Ovary (tissue), 9 donors: ENCODE results near the gene CRAT. TPM values are rescaled to one million over a fixed set of nuclear protein-coding genes. Genes with fewer than 3 reads are reported as not detected.
"Not testable (repeated sequence)": the region's sequence is repeated elsewhere in the genome, so short reads cannot be mapped to it uniquely, and the experiment has no call there.

Source experiments
- DNase-seq, 5 donors: peaks; one replicate each; pipeline ENCODE4 v3.0.0-alpha.2; 2019 to 2020
- H3K27ac ChIP-seq, 2 donors: fragments of 200-600 bp; one replicate each; pipeline versions ENCODE4 v1.5.1 to v1.8.0; 2019 to 2022
- H3K27me3 ChIP-seq: fragments of 200-600 bp; one replicate; pipeline ENCODE4 v1.8.0; 2022
- H3K36me3 ChIP-seq: fragments of 200-600 bp; sonication (generic); one replicate; pipeline ENCODE4 v1.5.1; 2019
- H3K4me1 ChIP-seq: one replicate; pipeline ENCODE4 v1.8.1; 2013; ENCODE audit warnings: mild to moderate bottlenecking, moderate library complexity; ENCODE audit not compliant: insufficient read depth
- H3K4me3 ChIP-seq: fragments of 200-600 bp; sonication (generic); one replicate; pipeline ENCODE4 v1.5.1; 2017
- H3K9me3 ChIP-seq, 2 donors: fragments of 200-600 bp in 1 of 2; sonication (generic) in 1 of 2; one replicate each; pipeline versions ENCODE4 v1.5.1 to v1.8.1; 2013 to 2019; ENCODE audit warnings: mild to moderate bottlenecking in 1 of 2, moderate library complexity in 1 of 2
- EP300 ChIP-seq: sonication (generic); formaldehyde crosslinking; IDR thresholded peaks from one replicate; pipeline ENCODE4 v1.6.1; 2017; ENCODE audit warnings: antibody characterized with exemption
- POLR2A ChIP-seq: fragments of 450-650 bp; IDR thresholded peaks from one replicate; pipeline ENCODE4 v1.6.1; 2017; ENCODE audit warnings: antibody characterized with exemption, mild to moderate bottlenecking, moderate library complexity
- WGBS, 3 donors: extraction: QIAGEN DNeasy Blood & Tissue Kit in 1 of 3; methylation state at CpG; one replicate each; pipeline versions ENCODE4 v1.1.5 to v1.1.7; 2013 to 2017; 5-methylcytosine and 5-hydroxymethylcytosine counted together
- intact Hi-C, 4 donors: fragments of 100-400 bp; cut with DNase I; formaldehyde crosslinking; loops; one replicate each; pipeline versions ENCODE4 v1.11.0 to v1.15.1; 2022 to 2023
- polyA plus RNA-seq, 2 donors: library from polyadenylated mRNA; stranded (reverse); fragments of 200-250 nt in 1 of 2; fragments of 350-450 nt in 1 of 2; fragmentation: Illumina TruSeq in 1 of 2; extraction: RNeasy Lipid Tissue Mini Kit (QIAGEN cat#74804) in 1 of 2; gene quantifications; one replicate each; pipeline ENCODE4 v1.2.3, GENCODE V29; 2013 to 2014
- total RNA-seq, 7 donors: library from RNA; depleted of rRNA in 2 of 7; stranded (reverse); fragments of >200 nt in 2 of 7; fragmentation: NEBNext Ultra II Directional in 3 of 7; extraction: Animal tissue kit (Norgen Biotek cat#: 25700) in 3 of 7; gene quantifications; one replicate each; pipeline versions ENCODE4 v1.1.0 to v1.2.4, GENCODE V29; 2016 to 2023
- TF ChIP-seq, protein P1 (sequence below), 3 donors: fragments of 450-650 bp in 2 of 3; fragments of 200-600 bp in 1 of 3; IDR thresholded peaks; one replicate each; pipeline versions ENCODE4 v1.5.1 to v1.8.0; 2016 to 2022; ENCODE audit warnings: antibody characterized with exemption in 3 of 3, mild to moderate bottlenecking in 1 of 3
- donor health status: DM: no; HTN: no; CAD: no; lungs with moderate emphysema.
- donor health status: DM: no; HTN: no; CAD: no.
- donor health status: Bipolar disorder and iron deficiency.
- donor health status: DM: yes; HTN: yes; CAD: no.
- donor health status: DM: no; HTN: no; CAD: no.
- donor health status: DM: yes; HTN: yes; CAD: no.

CRAT gene
- total and polyA plus RNA-seq, 9 donors, result 23.0 to 42.7 (median 37.1) TPM

DNA sequence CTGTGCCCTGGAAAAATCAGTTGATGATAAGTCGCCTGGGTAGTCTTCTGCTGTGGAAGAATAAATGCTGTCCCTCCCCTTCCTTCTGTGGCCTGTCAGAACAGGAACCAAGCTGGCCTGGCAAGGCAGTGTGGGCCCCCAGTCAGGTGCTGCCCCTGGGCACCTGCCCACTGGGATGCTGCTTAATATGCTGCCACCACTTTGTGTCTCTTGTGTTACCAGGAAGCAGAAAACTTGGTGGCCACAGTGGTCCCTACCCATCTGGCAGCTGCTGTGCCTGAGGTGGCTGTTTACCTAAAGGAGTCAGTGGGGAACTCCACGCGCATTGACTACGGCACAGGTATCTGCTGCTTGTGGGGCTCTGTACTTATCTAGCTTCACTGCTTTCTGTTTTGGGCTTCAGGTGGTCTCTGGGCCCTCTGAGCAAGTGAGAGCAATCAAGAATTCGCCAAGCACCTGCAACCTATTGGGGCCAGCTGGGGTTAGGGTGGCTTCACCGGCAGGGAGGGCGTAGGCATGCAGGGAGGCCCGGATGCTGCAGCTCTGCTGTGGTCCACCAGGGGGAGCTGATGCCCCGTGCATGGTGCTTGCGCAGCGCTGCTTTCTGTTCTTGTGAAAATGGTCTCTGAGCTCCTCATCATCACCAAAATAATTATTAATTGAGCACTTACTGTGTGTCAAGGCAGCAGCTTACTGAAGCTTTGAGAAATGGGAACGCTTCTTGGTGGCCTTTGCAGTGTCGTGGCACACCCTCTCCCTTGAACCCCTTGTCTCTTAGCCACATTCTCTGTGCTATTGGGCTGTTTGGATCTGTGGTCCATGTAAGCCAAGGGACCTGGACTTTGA lies 20.9 kb upstream of the CRAT start:
- TF ChIP-seq POLR2A, result no peak
- TF ChIP-seq, protein P1, sequence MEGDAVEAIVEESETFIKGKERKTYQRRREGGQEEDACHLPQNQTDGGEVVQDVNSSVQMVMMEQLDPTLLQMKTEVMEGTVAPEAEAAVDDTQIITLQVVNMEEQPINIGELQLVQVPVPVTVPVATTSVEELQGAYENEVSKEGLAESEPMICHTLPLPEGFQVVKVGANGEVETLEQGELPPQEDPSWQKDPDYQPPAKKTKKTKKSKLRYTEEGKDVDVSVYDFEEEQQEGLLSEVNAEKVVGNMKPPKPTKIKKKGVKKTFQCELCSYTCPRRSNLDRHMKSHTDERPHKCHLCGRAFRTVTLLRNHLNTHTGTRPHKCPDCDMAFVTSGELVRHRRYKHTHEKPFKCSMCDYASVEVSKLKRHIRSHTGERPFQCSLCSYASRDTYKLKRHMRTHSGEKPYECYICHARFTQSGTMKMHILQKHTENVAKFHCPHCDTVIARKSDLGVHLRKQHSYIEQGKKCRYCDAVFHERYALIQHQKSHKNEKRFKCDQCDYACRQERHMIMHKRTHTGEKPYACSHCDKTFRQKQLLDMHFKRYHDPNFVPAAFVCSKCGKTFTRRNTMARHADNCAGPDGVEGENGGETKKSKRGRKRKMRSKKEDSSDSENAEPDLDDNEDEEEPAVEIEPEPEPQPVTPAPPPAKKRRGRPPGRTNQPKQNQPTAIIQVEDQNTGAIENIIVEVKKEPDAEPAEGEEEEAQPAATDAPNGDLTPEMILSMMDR (IDR thresholded peaks at IDR 0.05), result peak; percentile 81 to 96 (median 96)
- no peak for TF ChIP-seq EP300
- Histone ChIP-seq H3K4me3 (no peak overlapping the region), H3K27me3 (no peaks in the 10 kb centered on the region), H3K9me3 (no peaks in the 10 kb centered on the region), H3K27ac (no peak overlapping the region), H3K36me3 (no peaks in the 10 kb centered on the region), H3K4me1 (no peaks in the 10 kb centered on the region)
- peak; percentile 68 to 85 (median 81) for DNase-seq
- intact Hi-C loops, result loop anchor here in 3 of 4 donors (5.0 to 10.0 kb wide), 3 partner anchors 643 to 656 kb away; no protein-coding TSS in a partner anchor
- 44 to 47% (median 45%) methylated on average over 13 of the region's 13 CpGs for WGBS, 3 donors

DNA sequence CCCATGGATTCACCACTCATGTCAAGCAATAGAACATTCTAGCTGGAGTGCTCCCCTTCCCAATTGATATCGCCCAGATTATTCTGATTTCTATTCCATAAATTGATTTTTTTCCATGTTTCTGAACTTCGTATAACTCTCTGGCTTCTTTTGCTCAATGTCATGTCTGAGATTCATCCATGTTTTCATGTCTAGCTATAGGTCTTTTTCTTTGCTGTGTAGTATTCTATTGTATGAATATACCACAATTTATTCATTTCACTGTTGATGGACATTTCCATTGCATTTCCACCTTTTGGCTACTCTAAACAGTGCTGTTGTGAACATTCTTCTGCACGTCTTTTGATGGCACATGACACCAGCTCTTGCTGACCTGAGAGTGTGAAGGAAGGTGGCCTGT lies 20.2 kb upstream of the CRAT start:
- WGBS, 3 donors, result 65 to 74% (median 65%) methylated on average over 3 of the region's 3 CpGs
- H3K36me3 ChIP-seq, result no peaks in the 10 kb centered on the region

DNA sequence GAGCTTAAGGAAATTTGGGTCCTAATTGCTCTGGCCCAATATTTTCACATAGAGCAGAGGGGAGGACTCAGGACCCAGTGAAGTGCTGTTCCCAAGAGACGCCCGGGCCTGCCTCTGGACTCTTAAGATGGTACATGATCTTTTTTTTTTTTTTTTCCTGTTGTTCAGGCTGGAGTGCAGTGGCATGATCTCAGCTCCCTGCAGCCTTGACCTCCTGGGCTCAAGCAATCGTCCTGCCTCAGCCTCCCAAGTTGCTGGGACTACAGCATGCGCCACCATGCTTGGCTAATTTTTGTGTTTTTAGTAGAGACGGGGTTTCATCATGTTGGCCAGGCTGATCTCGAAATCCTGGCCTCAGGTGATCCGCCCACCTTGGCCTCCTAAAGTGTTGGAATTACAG lies 19.7 kb upstream of the CRAT start:
- H3K9me3 ChIP-seq, H3K36me3 ChIP-seq, H3K27me3 ChIP-seq, H3K27ac ChIP-seq, H3K4me1 ChIP-seq, DNase-seq, H3K4me3 ChIP-seq: not testable (repeated sequence)
- WGBS, 3 donors, result 78 to 81% (median 80%) methylated on average over 7 of the region's 7 CpGs
- intact Hi-C loops, result loop anchor here in 3 of 4 donors (5.0 to 10.0 kb wide), 3 partner anchors 645 to 657 kb away; no protein-coding TSS in a partner anchor

More for the DNA sequence above, 20.2 kb upstream of the CRAT start:
- intact Hi-C loops, result loop anchor here in 3 of 4 donors (5.0 to 10.0 kb wide), 3 partner anchors 644 to 657 kb away; no protein-coding TSS in a partner anchor
- DNase-seq, result no peak
- TF ChIP-seq POLR2A (no peak), EP300 (no peak)
- TF ChIP-seq, protein P1 (IDR thresholded peaks at IDR 0.05), result no peak
- no peaks in the 10 kb centered on the region for H3K4me1 ChIP-seq
- no peaks in the 10 kb centered on the region for H3K27me3 ChIP-seq
- H3K9me3 ChIP-seq, result no peaks in the 10 kb centered on the region
- no peak overlapping the region for H3K27ac ChIP-seq
- no peak overlapping the region for H3K4me3 ChIP-seq

DNA sequence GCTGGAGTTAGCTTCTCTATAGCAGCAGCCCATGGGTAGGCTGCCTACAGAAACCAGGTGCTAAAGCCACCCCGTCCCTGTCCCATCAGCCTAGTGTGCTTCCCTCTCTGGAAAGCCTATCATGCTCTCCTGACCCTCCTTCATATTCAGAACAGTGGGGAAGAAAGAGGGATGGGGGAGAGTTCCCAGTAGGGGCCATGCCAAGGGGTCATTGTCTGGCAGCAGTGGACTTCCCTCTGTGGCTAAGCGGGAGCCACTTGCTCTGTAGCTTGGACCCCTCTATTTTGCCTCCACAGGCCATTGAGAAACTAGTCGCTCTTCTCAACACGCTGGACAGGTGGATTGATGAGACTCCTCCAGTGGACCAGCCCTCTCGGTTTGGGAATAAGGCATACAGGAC lies 18.1 kb upstream of the CRAT start:
- no peaks in the 10 kb centered on the region for H3K27me3 ChIP-seq
- H3K27ac ChIP-seq, result no peak overlapping the region
- H3K9me3 ChIP-seq, result no peaks in the 10 kb centered on the region
- DNase-seq, result no peak
- H3K36me3 ChIP-seq, result no peaks in the 10 kb centered on the region
- no peak for TF ChIP-seq POLR2A
- TF ChIP-seq, protein P1 (IDR thresholded peaks at IDR 0.05), result no peak
- no peak for TF ChIP-seq EP300
- 80 to 92% (median 90%) methylated on average over 5 of the region's 5 CpGs for WGBS, 3 donors
- intact Hi-C loops, result loop anchor here in 1 of 4 donors (10.0 kb wide), 1 partner anchor 656 kb away; no protein-coding TSS in a partner anchor
- no peak overlapping the region for H3K4me3 ChIP-seq
- no peaks in the 10 kb centered on the region for H3K4me1 ChIP-seq
